ENCODE results near the gene CHST6.
"Not testable (repeated sequence)": the region's sequence is repeated elsewhere in the genome, so short reads cannot be mapped to it uniquely, and the experiment has no call there.

CHST6 gene

GRCh38 chr16:75495076-75495674, at the start of gene CHST6:
TSS of gene CHST6 (minus strand) at chr16:75495441. CDS start at chr16:75479828, 15,613 bp downstream.
- DNase-seq, result peak; percentile 58

- not testable (repeated sequence) for DNase-seq
Measured at GRCh38 chr16:75542462-75542861, 47.2 kb upstream of the CHST6 start.

GRCh38 chr16:75541236-75541635, 46.0 kb upstream of the CHST6 start:
- DNase-seq, result no peak

- not testable (repeated sequence) for DNase-seq
Measured at GRCh38 chr16:75538882-75539565, 43.8 kb upstream of the CHST6 start.

- no peak for DNase-seq
Measured at GRCh38 chr16:75537776-75538175, 42.5 kb upstream of the CHST6 start.

GRCh38 chr16:75535901-75536300, 40.7 kb upstream of the CHST6 start, which contains the start of gene CHST5:
TSS of gene CHST5 (minus strand) at chr16:75536108. CDS start at chr16:75530384, 5,724 bp downstream.
- DNase-seq, result no peak

GRCh38 chr16:75535211-75535843, 40.1 kb upstream of the CHST6 start:
- DNase-seq, result no peak

GRCh38 chr16:75534560-75535205, 39.4 kb upstream of the CHST6 start:
- no peak for DNase-seq

- no peak for DNase-seq
Measured at GRCh38 chr16:75532791-75533190, 37.5 kb upstream of the CHST6 start.

- no peak for DNase-seq
Measured at GRCh38 chr16:75532142-75532765, 37.0 kb upstream of the CHST6 start.

- DNase-seq, result no peak
Measured at GRCh38 chr16:75529959-75530358, 34.7 kb upstream of the CHST6 start.

GRCh38 chr16:75529056-75529905, 34.0 kb upstream of the CHST6 start:
- DNase-seq, result no peak

GRCh38 chr16:75527825-75528299, 32.6 kb upstream of the CHST6 start:
- no peak for DNase-seq

GRCh38 chr16:75526032-75526790, 31.0 kb upstream of the CHST6 start:
- no peak for DNase-seq

- no peak for DNase-seq
Measured at GRCh38 chr16:75519175-75519574, 23.9 kb upstream of the CHST6 start.

- DNase-seq, result peak; percentile 41
Measured at GRCh38 chr16:75516189-75516966, 21.1 kb upstream of the CHST6 start.

- DNase-seq, result no peak
Measured at GRCh38 chr16:75514296-75514695, 19.1 kb upstream of the CHST6 start.

GRCh38 chr16:75506574-75506973, 11.3 kb upstream of the CHST6 start:
- no peak for DNase-seq

GRCh38 chr16:75506107-75506506, 10.9 kb upstream of the CHST6 start:
- no peak for DNase-seq

GRCh38 chr16:75503801-75504200, 8.6 kb upstream of the CHST6 start:
- DNase-seq, result no peak

Data from stimulated activated CD8-positive, alpha-beta memory T cell treated with anti-CD3 and anti-CD28 coated beads, Interleukin-4, amount 100 ng/mL, for 48 hours (primary cell).